Measurements from ENCODE around the gene S100PBP. TPM values are rescaled to one million over a fixed set of nuclear protein-coding genes. Genes with fewer than 3 reads are reported as not detected.
"Not testable (repeated sequence)": the region's sequence is repeated elsewhere in the genome, so short reads cannot be mapped to it uniquely, and the experiment has no call there.

The S100PBP gene
- polyA plus RNA-seq, 2 of the 4 experiments (the other 2 are of a cell fraction) = 16.1 to 41.9 TPM

DNA sequence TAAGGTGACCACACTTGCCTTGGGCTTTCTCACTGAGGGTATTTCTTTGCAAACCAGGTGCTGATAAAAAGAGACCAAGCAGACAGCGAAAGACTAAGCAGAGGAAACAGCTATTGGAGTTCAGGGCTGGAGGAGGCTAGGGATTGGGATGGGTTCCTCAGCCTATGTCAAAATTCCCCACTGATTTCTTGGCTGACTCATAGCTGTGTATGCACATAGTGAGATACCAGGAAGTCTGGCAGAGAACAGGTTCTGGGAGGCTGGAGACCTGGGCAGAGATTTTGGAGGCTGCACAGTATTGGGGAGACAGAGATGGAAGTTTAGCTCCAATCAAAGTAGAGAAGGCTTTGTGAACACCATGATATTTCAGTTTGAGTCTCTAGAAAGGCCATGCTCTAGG is 25.6 kb upstream of the S100PBP start (continued):
- no peak for TF ChIP-seq EHMT2 (IDR thresholded peaks at IDR 0.05; ENCODE audit: low read depth)
- TF ChIP-seq FOXS1 (CRISPR knock-in tag; IDR thresholded peaks at IDR 0.05) = no peak

DNA sequence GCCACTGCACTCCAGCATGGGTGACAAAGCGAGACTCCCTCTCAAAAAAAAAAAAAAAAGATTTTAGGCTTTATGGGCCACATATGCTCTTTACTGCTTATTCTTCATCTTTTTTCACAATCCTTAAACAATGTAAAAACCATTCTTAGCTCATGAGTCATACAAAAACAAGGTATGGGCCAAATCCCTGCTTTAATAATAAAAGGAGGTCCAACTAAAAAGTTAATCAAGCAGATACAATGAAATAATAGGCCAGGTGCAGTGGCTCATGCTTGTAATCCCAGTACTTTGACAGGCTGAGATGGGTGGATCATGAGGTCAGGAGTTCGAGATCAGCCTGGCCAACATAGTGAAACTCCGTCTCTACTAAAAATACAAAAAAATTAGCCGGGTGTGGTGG is 21.7 kb upstream of the S100PBP start:
- POLR2A ChIA-PET; H3K4me2 ChIP-seq; FAIRE-seq; H3K27ac ChIP-seq; ATAC-seq; H3K4me3 ChIP-seq; H3K9me3 ChIP-seq; DNase-seq (ENCODE audit: low read depth in 1 of 2, low spot score in 1 of 2); TF ChIP-seq FOSL2 (IDR thresholded peaks at IDR 0.05): not testable (repeated sequence)
- H3K4me1 ChIP-seq = peaks cover 39% of the 10 kb centered on the region
- peak; percentile 19; the same call in 1 of the 2 replicates for TF ChIP-seq FOSL2 (CRISPR knock-in tag; IDR thresholded peaks at IDR 0.05)
- CTCF ChIA-PET = interaction anchor here (0.6 to 0.7 kb wide), 2 partner anchors 97 to 1247 kb away, joined by 3 read pairs; no protein-coding TSS in a partner anchor
- 87% methylated on average over 4 of the region's 4 CpGs for WGBS (ENCODE audit: missing lambda C conversion rate)

DNA sequence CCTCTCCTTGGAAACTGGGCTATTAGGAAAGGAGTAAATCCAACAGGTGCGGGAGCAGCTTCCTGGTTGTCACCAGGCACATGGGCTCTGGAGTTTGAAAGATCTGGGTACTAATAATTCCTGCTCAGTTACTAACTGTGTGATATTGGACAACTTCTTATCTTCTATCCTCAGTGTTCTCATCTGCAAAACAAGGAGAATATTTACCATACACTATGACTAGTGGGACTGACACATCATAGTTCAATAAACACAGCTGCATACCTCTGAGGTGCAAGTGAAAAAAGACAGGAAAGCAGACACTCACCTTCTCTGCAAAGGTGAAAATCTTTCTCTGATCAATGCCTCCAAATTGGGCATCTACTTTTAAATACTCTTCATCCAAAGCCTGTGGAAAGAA is 20.0 kb upstream of the S100PBP start:
- H3K9me3 ChIP-seq = no peaks in the 10 kb centered on the region
- CTCF ChIA-PET = no interaction called here
- peaks cover 28% of the 10 kb centered on the region for H3K4me1 ChIP-seq
- FAIRE-seq = no peak
- ATAC-seq = no peak
- TF ChIP-seq, protein P1, sequence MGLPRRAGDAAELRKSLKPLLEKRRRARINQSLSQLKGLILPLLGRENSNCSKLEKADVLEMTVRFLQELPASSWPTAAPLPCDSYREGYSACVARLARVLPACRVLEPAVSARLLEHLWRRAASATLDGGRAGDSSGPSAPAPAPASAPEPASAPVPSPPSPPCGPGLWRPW (IDR thresholded peaks at IDR 0.05) = no peak
- TF ChIP-seq SMC3 (IDR thresholded peaks at IDR 0.05) (no peak), PHF8 (IDR thresholded peaks at IDR 0.05; ENCODE audit: borderline replicate concordance, low read depth) (no peak), FOXS1 (CRISPR knock-in tag; IDR thresholded peaks at IDR 0.05) (no peak), RAD21 (conservative IDR thresholded peaks at IDR 0.05 in 1 of 2, IDR thresholded peaks at IDR 0.05 in 1 of 2) (no peak), ESRRA (IDR thresholded peaks at IDR 0.05; ENCODE audit: borderline replicate concordance, low read length) (no peak), RNF2 (IDR thresholded peaks at IDR 0.05; ENCODE audit: borderline replicate concordance, low read depth) (no peak), HEYL (CRISPR knock-in tag; IDR thresholded peaks at IDR 0.05) (no peak), HOXA7 (CRISPR knock-in tag; IDR thresholded peaks at IDR 0.05) (no peak), ZC3H11A (IDR thresholded peaks at IDR 0.05) (no peak)
- TF ChIP-seq, protein P2, sequence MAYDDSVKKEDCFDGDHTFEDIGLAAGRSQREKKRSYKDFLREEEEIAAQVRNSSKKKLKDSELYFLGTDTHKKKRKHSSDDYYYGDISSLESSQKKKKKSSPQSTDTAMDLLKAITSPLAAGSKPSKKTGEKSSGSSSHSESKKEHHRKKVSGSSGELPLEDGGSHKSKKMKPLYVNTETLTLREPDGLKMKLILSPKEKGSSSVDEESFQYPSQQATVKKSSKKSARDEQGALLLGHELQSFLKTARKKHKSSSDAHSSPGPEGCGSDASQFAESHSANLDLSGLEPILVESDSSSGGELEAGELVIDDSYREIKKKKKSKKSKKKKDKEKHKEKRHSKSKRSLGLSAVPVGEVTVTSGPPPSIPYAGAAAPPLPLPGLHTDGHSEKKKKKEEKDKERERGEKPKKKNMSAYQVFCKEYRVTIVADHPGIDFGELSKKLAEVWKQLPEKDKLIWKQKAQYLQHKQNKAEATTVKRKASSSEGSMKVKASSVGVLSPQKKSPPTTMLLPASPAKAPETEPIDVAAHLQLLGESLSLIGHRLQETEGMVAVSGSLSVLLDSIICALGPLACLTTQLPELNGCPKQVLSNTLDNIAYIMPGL (CRISPR knock-in tag; IDR thresholded peaks at IDR 0.05; ENCODE audit: borderline replicate concordance) = no peak
- TF ChIP-seq, protein P3, sequence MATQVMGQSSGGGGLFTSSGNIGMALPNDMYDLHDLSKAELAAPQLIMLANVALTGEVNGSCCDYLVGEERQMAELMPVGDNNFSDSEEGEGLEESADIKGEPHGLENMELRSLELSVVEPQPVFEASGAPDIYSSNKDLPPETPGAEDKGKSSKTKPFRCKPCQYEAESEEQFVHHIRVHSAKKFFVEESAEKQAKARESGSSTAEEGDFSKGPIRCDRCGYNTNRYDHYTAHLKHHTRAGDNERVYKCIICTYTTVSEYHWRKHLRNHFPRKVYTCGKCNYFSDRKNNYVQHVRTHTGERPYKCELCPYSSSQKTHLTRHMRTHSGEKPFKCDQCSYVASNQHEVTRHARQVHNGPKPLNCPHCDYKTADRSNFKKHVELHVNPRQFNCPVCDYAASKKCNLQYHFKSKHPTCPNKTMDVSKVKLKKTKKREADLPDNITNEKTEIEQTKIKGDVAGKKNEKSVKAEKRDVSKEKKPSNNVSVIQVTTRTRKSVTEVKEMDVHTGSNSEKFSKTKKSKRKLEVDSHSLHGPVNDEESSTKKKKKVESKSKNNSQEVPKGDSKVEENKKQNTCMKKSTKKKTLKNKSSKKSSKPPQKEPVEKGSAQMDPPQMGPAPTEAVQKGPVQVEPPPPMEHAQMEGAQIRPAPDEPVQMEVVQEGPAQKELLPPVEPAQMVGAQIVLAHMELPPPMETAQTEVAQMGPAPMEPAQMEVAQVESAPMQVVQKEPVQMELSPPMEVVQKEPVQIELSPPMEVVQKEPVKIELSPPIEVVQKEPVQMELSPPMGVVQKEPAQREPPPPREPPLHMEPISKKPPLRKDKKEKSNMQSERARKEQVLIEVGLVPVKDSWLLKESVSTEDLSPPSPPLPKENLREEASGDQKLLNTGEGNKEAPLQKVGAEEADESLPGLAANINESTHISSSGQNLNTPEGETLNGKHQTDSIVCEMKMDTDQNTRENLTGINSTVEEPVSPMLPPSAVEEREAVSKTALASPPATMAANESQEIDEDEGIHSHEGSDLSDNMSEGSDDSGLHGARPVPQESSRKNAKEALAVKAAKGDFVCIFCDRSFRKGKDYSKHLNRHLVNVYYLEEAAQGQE (IDR thresholded peaks at IDR 0.05) = no peak
- TF ChIP-seq, protein P4, sequence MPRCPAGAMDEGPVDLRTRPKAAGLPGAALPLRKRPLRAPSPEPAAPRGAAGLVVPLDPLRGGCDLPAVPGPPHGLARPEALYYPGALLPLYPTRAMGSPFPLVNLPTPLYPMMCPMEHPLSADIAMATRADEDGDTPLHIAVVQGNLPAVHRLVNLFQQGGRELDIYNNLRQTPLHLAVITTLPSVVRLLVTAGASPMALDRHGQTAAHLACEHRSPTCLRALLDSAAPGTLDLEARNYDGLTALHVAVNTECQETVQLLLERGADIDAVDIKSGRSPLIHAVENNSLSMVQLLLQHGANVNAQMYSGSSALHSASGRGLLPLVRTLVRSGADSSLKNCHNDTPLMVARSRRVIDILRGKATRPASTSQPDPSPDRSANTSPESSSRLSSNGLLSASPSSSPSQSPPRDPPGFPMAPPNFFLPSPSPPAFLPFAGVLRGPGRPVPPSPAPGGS (IDR thresholded peaks at IDR 0.05) = no peak
- H3K4me2 ChIP-seq = no peak overlapping the region
- DNase-seq (ENCODE audit: low read depth in 1 of 2, low spot score in 1 of 2) = no peak
- WGBS (ENCODE audit: missing lambda C conversion rate) = 80% methylated on average over 1 of the region's 1 CpG
- POLR2A ChIA-PET = no interaction called here
- no peak overlapping the region for H3K4me3 ChIP-seq
- H3K27ac ChIP-seq = no peak overlapping the region

All from A549 (cell line).